Non-pigmented ciliary epithelial cell (primary cell): Measurements from ENCODE around the gene DEFB124.
"Not testable (repeated sequence)": the region's sequence is repeated elsewhere in the genome, so short reads cannot be mapped to it uniquely, and the experiment has no call there.

Experiments used
- DNase-seq: peaks from one replicate; pipeline ENCODE4 v3.0.0-alpha.2; 2010; ENCODE audit warnings: low read depth

DEFB124 gene, protein sequence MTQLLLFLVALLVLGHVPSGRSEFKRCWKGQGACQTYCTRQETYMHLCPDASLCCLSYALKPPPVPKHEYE

DNA sequence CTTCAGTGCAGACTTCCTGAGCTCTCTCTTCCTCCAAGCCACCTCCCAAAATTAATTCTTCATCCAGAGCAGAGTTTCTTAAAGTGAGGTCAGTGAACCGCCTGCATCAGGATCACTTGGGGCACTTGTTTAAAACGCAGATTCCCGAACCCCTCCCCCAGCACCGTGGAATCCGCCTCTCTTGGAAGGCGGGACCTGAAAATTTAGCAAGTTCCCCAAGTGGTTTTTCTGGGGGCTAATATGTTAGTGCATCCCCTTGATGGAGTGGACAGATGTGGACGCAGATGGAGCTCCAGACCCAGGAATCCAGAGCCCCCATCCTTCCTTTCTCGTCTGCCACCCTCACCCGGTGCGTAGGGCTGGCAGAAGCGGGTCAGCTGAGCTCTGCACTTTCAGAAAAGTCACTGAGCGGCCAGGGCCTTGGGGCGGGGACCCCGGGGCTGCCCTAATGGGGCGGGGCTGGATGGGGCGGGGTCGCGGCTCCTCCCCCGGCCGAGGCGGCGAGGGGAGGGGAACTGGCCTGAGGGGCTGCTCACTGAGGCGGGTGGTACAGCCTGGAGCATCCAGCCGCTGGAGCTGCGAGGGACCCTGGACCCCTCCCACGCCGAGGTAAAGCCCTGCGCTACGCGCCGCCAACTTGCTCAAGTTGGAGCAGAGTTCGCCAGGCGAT is at the start of gene DEFB124, which contains the start of gene REM1:
TSS of gene DEFB124 (minus strand) at position 370 of the 670 bp plus-strand sequence. CDS start 2,114 bp downstream, outside the sequence.
TSS of gene REM1 (plus strand) at position 531 of the 670 bp plus-strand sequence. CDS start 1,158 bp downstream, outside the sequence.
- DNase-seq = no peak

DNA sequence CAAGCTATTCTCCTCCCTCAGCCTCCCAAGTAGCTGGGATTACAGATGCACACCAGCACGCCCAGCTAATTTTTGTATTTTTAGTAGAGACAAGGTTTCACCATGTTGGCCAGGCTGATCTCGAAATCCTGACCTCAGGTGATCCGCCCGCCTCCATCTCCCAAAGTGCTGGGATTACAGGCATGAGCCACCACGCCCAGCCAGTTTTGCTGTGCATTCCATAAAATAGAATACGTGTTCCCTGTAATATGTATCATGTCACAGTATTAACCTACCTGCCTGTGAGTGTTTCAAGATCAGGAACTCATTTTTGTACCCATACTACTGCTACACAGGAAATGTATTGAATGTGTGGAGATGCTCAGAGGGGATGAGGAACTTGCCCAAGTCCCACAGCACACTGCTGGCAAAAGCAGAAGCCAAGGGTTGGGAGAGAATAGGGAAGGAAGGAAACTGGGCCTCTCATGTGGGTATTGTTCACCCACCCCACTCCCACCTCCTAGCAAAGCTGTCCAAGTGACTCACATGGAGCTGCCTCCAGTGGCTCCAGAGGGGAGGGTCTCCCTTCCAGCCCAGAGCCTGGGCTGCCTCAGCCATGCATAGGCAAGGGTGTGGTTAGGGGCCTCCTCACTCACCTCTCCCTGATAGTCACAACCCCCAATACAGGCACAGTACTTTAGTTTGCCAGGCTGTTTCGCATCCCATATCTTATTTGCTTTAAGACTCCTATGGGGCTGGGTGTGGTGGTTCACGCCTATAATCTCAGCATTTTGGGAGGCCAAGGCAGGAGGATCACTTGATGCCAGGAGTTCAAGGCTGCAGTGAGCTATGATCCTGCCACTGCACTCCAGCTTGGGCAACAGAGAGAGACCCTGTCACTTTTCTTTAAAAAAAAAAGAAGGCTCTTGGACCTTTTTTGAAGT is 48.7 kb upstream of the DEFB124 start:
- DNase-seq = no peak

DNA sequence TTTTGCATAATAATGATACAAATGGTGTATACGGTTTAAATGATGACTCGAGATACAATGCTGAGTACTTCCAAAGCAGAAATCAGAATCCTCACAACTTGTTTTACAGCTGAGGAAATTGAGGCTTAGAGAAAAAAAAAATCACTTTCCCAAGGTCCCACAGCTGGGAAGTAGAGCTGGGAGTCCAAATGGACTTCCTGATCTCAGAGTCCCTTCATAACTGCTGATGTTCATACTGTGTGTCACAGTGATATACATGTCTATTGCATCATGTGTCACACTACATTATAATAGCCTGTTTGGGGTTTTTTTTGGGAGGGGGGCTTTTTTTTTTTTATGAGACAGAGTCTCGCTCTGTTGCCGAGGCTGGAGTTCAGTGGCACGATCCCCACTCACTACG is 47.8 kb upstream of the DEFB124 start:
- DNase-seq = no peak

DNA sequence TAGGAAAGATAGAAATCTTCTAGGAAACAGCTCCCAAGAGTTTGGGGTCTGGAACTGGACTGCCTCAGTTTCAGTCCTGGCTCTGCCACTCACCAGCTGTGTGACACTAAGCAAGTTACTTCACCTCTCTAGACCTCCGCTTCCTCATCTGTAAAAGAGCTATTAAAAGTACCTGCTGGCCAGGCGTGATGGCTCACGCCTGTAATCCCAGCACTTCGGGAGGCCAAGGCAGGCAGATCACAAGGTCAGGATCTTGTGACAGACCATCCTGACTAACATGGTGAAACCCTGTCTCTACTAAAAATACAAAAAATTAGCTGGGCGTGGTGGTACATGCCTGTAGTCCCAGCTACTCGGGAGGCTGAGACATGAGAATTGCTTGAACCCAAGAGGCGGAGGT is 46.3 kb upstream of the DEFB124 start:
- DNase-seq = not testable (repeated sequence)

DNA sequence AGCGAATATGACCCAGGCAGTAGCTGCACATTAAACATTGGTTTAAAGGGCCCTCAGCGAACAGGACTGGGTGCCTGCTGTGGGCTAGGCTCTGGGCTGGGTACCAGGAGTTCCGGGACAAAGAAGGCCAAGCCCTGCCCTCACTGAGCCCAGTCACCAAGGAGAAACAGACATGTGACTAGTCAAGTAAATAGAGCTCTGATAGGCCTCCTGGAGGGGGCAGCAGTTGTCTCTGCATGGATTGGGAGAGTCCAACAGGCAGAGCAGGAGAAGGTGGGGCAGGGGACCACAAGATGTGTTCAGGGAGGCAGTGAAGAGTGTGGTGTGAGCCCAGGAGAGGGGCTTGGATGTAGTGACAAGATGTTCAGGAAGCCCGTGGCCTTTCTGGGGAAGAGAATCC is 42.4 kb upstream of the DEFB124 start:
- DNase-seq = no peak

DNA sequence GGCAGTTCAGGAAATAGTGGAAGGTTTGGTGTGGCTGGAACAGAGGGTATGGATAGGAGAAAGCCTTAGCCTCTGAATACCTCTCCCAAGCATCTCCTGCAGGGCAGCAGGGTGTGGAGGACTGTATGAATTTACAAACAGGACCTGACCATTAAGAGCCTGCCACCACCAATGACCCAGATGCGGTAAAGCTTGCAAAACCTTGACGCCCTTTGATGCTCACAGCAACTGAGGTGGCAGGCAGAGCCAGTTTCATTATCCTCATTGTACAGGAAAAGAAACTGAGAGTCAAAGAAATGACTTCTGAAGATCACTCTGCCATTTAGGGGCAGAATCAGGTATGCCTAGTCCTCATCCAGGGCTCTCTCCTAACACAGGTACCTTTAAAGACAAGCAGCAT is 41.7 kb upstream of the DEFB124 start:
- DNase-seq = no peak

DNA sequence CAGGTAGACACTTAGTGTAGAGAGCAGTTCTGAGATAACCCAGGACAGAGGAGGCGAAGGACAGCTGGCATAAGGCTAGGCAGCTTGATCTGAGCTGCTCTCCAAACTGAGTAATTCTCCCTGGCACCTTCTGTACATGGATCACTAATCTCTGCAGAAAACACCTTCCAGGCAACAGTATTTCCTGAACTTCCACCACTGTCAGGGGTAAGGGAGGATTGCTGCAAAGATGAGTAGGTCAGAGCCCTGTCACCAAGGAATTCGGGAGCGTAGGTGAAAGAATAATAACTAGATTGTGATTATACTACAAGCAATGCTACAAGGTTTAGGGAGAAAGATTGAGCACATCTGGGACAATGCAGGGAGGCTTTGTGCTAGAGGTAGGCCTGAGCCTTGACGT is 41.2 kb upstream of the DEFB124 start:
- DNase-seq = no peak

DNA sequence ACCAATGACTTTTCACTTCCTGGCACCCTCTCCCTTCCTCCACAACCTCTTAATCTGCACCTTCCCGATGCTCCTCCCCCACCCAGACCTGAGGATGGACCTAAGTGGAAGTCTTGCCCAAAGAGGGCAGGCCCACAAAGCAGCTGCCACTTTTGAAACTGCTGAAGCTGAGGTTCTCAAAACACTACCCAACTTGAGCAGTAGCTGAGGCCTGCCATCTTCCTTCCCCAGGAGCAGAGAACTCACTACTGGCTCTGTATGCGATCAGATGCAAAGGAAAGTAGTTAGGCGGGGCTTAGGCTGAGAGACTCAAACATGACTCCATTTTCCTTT is 40.8 kb upstream of the DEFB124 start:
- no peak for DNase-seq

DNA sequence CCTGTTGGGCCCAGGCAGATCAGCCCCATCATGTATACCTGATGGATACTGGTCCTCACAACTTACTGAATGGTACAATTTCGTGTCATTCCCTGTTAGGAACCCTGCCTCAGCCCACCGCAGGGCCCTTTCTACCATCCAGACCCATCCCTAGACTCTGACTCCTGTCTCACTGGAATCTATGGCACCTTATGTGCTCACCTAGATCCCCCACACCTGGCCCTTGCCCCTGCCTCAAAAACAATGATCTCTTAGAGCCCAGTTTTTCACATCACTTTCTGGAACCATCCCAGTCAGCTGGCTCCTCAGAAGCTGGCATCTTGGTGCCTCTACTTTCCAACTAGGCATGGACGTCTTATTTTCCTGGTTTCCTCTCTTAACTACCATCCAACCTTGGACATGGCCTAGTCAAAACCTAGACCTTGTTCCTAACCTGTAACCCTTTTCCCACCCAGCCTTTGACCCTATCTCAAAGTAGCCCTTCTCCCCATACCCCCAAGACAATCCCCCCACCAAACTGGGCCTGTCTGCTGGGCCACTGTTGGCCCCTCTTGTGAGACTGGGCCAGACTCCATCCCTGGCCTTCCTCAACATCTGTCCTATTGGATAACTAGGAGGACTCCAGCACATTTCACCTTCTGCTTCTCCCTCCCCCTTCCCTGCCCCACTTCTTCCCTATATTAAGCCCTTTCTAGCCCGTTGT is 40.3 kb upstream of the DEFB124 start:
- DNase-seq = no peak

DNA sequence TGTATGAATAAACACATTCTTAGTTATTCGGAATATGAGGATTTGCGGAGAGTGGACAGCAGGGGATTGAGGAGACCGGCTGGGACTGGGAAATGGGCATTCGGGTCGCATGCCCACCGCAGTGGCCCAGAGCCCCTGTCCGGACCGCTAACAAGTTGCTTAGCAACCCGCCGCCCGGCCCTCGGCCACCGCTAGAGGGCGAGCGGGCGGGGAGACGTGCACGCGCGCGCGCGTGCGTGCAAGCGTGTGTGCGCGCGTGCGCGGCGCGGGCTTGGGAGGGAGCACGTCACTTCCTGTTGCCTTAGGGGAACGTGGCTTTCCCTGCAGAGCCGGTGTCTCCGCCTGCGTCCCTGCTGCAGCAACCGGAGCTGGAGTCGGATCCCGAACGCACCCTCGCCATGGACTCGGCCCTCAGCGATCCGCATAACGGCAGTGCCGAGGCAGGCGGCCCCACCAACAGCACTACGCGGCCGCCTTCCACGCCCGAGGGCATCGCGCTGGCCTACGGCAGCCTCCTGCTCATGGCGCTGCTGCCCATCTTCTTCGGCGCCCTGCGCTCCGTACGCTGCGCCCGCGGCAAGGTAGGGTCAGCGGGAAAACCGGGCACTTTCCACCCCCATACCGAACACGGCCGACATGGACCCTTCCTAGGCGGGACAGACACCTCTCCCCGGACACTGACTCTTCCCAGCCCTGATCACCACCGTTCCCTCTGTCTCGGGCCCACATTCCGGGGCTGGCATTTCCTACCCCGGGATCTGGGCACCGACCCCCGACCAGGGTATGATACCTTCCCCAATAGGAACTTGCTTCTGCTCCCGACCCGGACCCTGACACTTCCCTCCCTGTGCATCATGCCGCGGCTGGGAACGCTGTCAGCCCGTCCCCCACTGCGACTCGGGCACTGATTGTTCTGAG is 39.5 kb upstream of the DEFB124 start, which contains the start of gene HM13:
TSS of gene HM13 (plus strand) at position 289 of the 918 bp plus-strand sequence. CDS start at position 399, 110 bp downstream.
- peak; percentile 73 for DNase-seq

DNA sequence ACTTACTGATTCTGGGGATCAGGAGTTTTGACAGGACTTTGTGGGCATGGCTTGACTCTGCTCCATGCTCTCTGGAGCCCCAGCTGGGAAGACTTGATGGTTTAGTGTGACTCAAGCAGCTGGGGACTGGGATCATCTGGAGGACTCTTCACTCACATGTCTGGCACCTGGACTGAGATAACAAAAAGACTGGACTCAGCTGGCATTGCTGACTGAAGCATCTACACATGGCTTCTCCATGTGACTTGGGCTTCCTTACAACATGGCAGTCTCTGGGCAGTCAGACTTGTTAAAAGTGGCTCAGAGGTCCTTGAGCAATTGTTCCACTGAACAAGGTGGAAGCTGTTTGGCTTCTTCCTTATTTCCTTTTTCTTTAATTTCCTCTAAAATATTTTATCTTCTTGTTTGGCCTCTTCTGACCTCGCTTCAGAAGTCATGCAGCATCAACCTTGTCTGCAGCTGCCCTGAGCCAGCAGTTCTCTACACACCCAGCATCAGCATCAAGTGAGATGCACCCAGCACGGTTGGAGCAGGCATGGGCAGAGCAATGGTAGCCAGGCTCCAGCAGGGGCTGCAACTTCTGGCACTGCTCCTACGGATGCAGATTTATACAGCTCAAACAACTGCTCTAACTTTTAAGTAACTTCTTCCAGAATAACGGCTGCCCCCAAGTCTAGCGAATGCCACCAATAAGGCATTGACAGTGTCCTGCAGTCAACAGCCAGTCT is 33.8 kb upstream of the DEFB124 start:
- DNase-seq = no peak

DNA sequence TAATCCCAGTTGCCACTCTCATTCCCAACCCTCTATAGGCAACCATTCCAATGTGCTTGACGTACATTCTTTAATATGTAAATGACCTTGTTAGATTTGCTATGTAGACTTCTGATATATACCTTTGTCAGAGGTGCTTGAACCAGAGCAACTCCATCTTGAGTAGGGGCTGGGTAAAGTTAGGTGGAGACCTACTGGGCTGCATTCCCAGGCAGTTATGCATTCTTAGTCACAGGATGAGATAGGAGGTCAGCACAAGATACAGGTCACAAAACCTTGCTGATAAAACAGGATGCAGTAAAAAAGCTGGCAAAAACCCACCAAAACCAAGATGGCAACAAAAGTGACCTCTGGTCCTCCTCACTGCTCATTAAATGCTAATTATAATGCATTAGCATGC is 31.0 kb upstream of the DEFB124 start:
- no peak for DNase-seq

DNA sequence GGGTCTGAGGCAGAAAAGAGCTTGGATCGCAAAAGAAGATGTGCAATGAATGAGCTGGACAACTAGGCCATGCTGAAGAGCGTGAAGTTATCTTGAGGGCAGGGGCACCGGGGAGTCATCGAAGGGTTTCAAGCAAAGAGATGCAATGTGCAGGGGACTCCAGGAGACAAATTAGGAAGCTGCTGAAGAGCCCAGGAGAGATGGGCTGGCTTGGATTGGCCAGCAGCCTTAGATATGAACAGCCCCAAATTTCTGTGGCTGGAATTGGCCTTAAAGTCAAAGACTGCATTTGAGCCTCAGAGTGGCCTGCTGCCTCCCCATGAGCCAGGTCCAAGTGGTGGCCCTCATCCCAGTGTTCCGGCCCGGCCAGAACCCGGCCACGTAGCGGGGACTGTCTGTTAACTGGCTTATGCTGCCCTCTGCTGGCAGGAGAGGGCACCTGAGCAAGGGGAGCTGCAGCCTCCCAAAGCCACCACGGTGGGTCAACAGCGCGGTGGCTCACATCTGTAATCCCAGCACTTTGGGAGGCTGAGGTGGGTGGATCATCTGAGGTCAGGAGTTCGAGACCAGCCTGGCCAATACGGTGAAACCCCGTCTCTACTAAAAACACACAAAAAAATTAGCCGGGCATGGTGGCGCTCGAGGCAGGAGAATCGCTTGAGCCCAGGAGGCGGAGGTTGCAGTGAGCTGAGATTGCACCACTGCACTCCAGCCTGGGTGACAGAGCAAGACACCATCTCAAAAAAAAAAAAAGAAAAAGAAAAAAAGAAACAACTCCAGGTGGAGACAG is 28.2 kb upstream of the DEFB124 start:
- DNase-seq = not testable (repeated sequence)

DNA sequence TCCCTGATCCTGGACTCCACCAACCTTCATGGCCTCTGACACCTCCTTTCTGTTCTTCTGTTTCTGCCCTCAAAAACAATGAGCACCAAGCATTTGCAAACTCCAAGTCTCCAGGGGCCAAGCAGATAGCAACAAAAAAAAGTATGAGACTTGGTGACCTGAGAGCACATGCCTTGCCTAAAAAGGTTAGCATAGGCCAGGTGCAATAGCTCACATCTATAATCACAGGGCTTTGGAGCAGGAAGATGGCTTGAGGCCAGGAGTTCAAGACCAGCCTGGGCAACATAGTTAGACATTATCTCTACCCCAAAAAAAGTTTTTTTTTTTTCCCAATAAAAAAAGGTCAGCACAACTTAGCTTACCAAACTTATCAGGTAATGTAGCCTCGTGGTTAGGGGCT is 25.6 kb upstream of the DEFB124 start:
- DNase-seq = no peak

DNA sequence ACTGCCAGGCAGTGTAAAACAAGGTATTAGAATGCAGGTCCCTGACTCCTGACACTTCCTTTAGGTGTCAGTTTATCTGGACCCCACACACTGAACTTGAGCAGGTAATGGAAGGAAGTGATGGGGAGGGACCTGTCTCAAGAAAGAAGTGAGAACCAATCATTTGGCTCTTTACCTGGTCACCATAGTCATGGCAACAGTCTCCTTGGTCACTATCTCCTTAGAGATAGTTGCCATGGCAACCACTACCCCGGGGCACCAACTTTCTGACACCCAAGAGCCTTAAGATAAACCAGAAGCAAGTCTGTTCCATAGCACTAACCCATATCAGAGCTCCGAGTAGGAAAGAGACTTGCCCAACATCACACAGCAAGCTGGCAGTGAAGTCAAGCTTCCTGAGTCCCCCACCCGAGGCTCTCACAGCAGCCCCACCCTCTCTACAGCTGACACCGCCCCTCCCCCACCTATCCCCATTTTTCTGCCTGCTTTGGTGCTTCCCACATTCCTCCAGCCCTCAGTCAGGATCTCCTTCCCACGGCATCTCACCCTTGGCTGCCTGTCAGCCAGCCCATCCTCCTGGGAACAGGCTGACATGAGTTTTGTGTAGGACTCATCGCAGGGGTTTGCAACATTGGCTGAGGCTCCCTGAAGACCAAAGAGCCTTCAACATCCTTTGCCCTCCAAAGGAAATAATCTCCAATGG is 23.1 kb upstream of the DEFB124 start:
- DNase-seq = no peak

DNA sequence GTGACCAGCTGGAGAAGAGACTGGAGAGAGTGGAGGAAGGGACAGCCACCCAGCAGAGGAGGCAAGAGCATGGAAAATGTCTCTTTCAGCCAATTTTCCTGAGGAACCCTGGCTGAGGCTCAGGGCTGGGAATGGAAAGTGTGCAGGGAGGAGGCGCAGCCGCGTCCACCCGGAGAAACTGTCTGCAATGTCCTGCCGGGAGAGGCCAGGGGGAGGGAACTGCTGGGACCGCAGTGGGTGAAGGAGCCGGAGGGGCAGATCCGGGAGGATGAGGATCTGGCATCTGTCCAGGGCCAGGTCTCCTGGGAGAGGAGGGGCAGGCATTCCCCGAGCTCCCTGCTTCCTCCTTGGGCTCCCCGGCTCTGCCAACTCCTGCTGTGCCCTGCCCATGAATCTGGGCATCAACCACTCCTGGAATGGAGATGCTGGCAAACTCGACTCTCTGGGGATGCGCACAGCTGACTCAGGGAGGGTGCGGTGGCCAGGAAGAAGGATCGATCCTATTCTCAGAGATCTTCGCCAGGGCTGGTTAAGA is 21.9 kb upstream of the DEFB124 start:
- no peak for DNase-seq

DNA sequence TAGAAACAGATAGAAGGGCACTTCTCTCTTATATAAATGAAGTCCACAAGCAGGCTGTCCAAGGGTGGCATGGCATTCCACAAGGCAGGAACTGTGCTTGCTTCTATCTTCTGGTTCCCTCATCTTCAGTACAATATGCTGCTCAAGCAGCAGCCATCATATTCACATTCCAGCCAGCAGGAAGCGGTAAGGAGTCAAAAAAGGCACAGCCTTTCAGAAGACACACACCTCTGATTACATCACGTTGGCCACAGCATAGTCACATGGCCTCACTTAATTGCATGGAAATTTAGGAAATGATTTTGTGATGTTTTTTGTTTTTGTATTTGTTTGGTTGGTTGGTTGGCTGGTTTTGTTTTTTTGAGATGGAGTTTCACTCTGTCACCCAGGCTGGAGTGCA is 19.2 kb upstream of the DEFB124 start:
- no peak for DNase-seq

DNA sequence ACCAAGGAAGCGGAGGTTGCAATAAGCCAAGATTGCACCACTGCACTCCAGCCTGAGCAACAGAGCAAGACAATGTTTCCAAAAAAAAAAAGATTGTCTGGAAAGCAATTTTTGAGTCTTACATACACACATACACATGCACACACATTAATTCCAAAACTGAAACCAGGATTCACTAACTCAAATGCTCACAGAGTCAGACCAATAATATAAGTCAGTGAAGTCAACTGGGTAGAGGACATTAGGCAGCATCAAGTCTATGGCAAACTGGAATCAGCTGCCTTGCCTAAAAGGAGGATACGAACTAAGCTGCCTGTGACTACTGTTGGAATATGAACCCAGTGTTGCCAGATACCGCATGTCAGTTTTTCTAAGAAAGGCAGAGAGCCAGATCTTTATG is 15.8 kb upstream of the DEFB124 start:
- no peak for DNase-seq

DNA sequence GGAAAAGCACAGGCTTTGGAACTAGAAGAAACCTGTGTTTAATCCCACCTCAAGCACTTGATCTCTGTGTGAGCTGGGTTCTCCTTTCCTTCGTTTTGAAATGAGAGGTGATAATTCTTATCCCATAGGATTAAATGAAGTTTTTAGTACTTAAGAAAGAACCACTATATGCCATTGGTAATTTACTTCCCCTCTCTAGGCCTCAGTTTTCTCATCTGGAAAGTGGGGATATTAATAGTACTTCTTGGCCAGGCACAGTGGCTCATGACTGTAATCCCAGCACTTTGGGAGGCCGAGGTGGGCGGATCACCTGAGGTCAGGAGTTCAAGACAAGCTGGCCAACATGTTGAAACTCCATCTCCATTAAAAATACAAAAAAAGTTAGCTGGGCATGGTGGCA is 14.2 kb upstream of the DEFB124 start:
- DNase-seq = no peak
